IMR-90 (cell line): ENCODE results near the gene DBNDD1. TPM values are rescaled to one million over a fixed set of nuclear protein-coding genes. Genes with fewer than 3 reads are reported as not detected.

Experiments used
- ATAC-seq: fragments of 200-7000 bp; cut with Tn5 transposase; 2 replicates; pipeline ENCODE4 v1.9.1; 2020; ENCODE audit warnings: low read depth, mild to moderate bottlenecking, moderate library complexity
- BruUV-seq: library from RNA; stranded (reverse); fragments of 400-500 nt; replicated peaks from 2 replicates; lab custom pipeline; 2021; lab: Mats Ljungman, UMichigan
- CTCF ChIA-PET: fragments of 300-600 bp; formaldehyde crosslinking; extraction: SDS; loops from one replicate; lab custom pipeline; 2021; ENCODE audit warnings: antibody characterized with exemption; lab: Yijun Ruan, JAX
- POLR2A ChIA-PET: fragments of 300-600 bp; sonication (Branson Sonifier 250); formaldehyde crosslinking; loops from one replicate; lab custom pipeline; 2022; ENCODE audit warnings: antibody characterized with exemption; ENCODE audit not compliant: unreplicated experiment; lab: Charles Lee
- DNase-seq: peaks from one replicate; pipeline ENCODE4 v3.0.0; 2013
- H2AFZ ChIP-seq: replicated peaks from 2 replicates; pipeline ENCODE3; 2013; ENCODE audit warnings: low read length, mild to moderate bottlenecking; ENCODE audit not compliant: poor library complexity
- H2AK5ac ChIP-seq: 2 replicates; pipeline ENCODE4 v1.6.1; 2013; ENCODE audit warnings: low read depth, low read length, inconsistent platforms
- H2AK9ac ChIP-seq: replicated peaks from 2 replicates; pipeline ENCODE3; 2013; ENCODE audit warnings: mild to moderate bottlenecking, low read depth, low read length, moderate library complexity; ENCODE audit not compliant: poor library complexity
- H2BK120ac ChIP-seq: 2 replicates; pipeline ENCODE4 v1.6.1; 2013; ENCODE audit warnings: low read depth, low read length, inconsistent platforms
- H2BK15ac ChIP-seq: 3 replicates; pipeline ENCODE4 v1.6.1; 2013; ENCODE audit warnings: low read depth, low read length, inconsistent platforms
- H2BK20ac ChIP-seq: 2 replicates; pipeline ENCODE4 v1.6.1; 2013; ENCODE audit warnings: low read depth, mild to moderate bottlenecking, inconsistent platforms, low read length, moderate library complexity
- H2BK5ac ChIP-seq: 2 replicates; pipeline ENCODE4 v1.6.1; 2013; ENCODE audit warnings: mild to moderate bottlenecking, low read depth, low read length, inconsistent platforms; ENCODE audit not compliant: poor library complexity, severe bottlenecking
- H3K14ac ChIP-seq: replicated peaks from 2 replicates; pipeline ENCODE4 v1.6.1; 2013; ENCODE audit warnings: low read depth, low read length, inconsistent platforms
- H3K18ac ChIP-seq: 2 replicates; pipeline ENCODE4 v1.6.1; 2013; ENCODE audit warnings: low read depth, low read length, control low read depth
- H3K23ac ChIP-seq: 2 replicates; pipeline ENCODE4 v1.6.1; 2013; ENCODE audit warnings: low read depth, low read length, inconsistent platforms
- H3K27ac ChIP-seq: 2 replicates; pipeline ENCODE4 v1.5.1; 2013; ENCODE audit warnings: mild to moderate bottlenecking, control low read depth, low read length; ENCODE audit not compliant: insufficient read depth
- H3K27me3 ChIP-seq: 2 replicates; pipeline ENCODE4 v1.6.1; 2013; ENCODE audit warnings: low read length; ENCODE audit not compliant: control insufficient read depth, insufficient read depth
- H3K36me3 ChIP-seq: 2 replicates; pipeline ENCODE4 v1.6.1; 2013; ENCODE audit warnings: low read length, mixed read lengths; ENCODE audit not compliant: control insufficient read depth, insufficient read depth
- H3K4ac ChIP-seq: 2 replicates; pipeline ENCODE4 v1.6.1; 2013; ENCODE audit warnings: low read depth, low read length, inconsistent platforms
- H3K4me1 ChIP-seq: 2 replicates; pipeline ENCODE4 v1.6.1; 2013; ENCODE audit warnings: low read length, mixed read lengths; ENCODE audit not compliant: control insufficient read depth, insufficient read depth
- H3K4me2 ChIP-seq: 2 replicates; pipeline ENCODE4 v1.6.1; 2013; ENCODE audit warnings: low read depth, mild to moderate bottlenecking, control low read depth, low read length, moderate library complexity
- H3K4me3 ChIP-seq: 2 replicates; pipeline ENCODE4 v1.5.1; 2013; ENCODE audit warnings: low read depth, mild to moderate bottlenecking, control low read depth, low read length, moderate library complexity; ENCODE audit not compliant: insufficient read depth
- H3K56ac ChIP-seq: 2 replicates; pipeline ENCODE4 v1.6.1; 2013; ENCODE audit warnings: low read length, inconsistent platforms; ENCODE audit not compliant: insufficient read depth; ENCODE audit errors: extremely low read depth
- H3K79me1 ChIP-seq, 2 experiments: 2 replicates each; pipeline ENCODE4 v1.6.1; 2013; ENCODE audit warnings: low read length in 2 of 2, inconsistent platforms in 1 of 2, low read depth in 1 of 2
- H3K9ac ChIP-seq: 2 replicates; pipeline ENCODE4 v1.6.1; 2013; ENCODE audit warnings: low read depth, low read length, control low read depth
- H3K9me1 ChIP-seq: 2 replicates; pipeline ENCODE4 v1.6.1; 2013; ENCODE audit warnings: low read length, inconsistent platforms; ENCODE audit not compliant: insufficient read depth
- H3K9me3 ChIP-seq: 2 replicates; pipeline ENCODE4 v1.6.1; 2013; ENCODE audit warnings: low read length; ENCODE audit not compliant: control insufficient read depth, insufficient read depth
- H4K20me1 ChIP-seq: 2 replicates; pipeline ENCODE4 v1.6.1; 2013; ENCODE audit warnings: low read length, inconsistent platforms; ENCODE audit not compliant: insufficient read depth
- H4K5ac ChIP-seq: 2 replicates; pipeline ENCODE4 v1.6.1; 2013; ENCODE audit warnings: mild to moderate bottlenecking, low read depth, low read length, control low read depth
- H4K8ac ChIP-seq, 2 experiments: 2 replicates each; pipeline ENCODE4 v1.6.1; 2013; ENCODE audit warnings: low read depth in 2 of 2, low read length in 2 of 2, control low read depth in 1 of 2, inconsistent platforms in 1 of 2
- H4K91ac ChIP-seq: 2 replicates; pipeline ENCODE4 v1.6.1; 2013; ENCODE audit warnings: low read depth, low read length, inconsistent platforms; ENCODE audit not compliant: insufficient read depth
- CEBPB ChIP-seq: IDR thresholded peaks from 2 replicates; pipeline ENCODE4 v1.6.1; 2012; ENCODE audit warnings: low read depth, low read length, improper control_type of control experiment
- CTCF ChIP-seq: conservative IDR thresholded peaks from 2 replicates; pipeline ENCODE4 v1.5.1; 2012; ENCODE audit warnings: mild to moderate bottlenecking, low read depth, low read length, improper control_type of control experiment
- NFE2L2 ChIP-seq: fragments of 150-350 bp; IDR thresholded peaks from 2 replicates; pipeline ENCODE4 v1.6.1; 2016; ENCODE audit warnings: low read depth, mild to moderate bottlenecking, low read length
- RAD21 ChIP-seq: IDR thresholded peaks from 2 replicates; pipeline ENCODE4 v1.6.1; 2012; ENCODE audit warnings: low read length, improper control_type of control experiment
- WGBS, 2 experiments: methylation state at CpG; one replicate each; pipeline versions ENCODE4 v1.1.5 to v1.1.7; 2013; ENCODE audit warnings: missing lambda C conversion rate in 2 of 2; ENCODE audit not compliant: insufficient read length in 1 of 2; ENCODE audit errors: extremely low coverage in 2 of 2; 5-methylcytosine and 5-hydroxymethylcytosine counted together
- dilution Hi-C: fragments of 300-500 bp; cut with HindIII; formaldehyde crosslinking; loops from one replicate; pipeline ENCODE4 v1.14.3; 2018; ENCODE audit warnings: low sequenced_read_pairs; ENCODE audit not compliant: unreplicated experiment
- in situ Hi-C: fragments of 300-500 bp; cut with MboI; formaldehyde crosslinking; loops from 3 replicates; pipeline ENCODE4 v1.14.3; 2019; ENCODE audit warnings: low sequenced_read_pairs, inconsistent platforms, mixed read lengths
- intact Hi-C: fragments of 100-400 bp; cut with micrococcal nuclease; formaldehyde crosslinking; loops from 2 replicates; pipeline ENCODE4 v1.10.0; 2022
- polyA plus RNA-seq, 3 experiments: library from polyadenylated mRNA; depleted of rRNA; stranded (reverse); fragments of >200 nt; gene quantifications; 2 replicates each; pipeline ENCODE4 v1.2.3, GENCODE V29; 2012; ENCODE audit warnings: low replicate concordance in 1 of 3
- total RNA-seq: library from RNA; depleted of rRNA; stranded (reverse); fragments of >200 nt; gene quantifications from 2 replicates; pipeline ENCODE4 v1.2.3, GENCODE V29; 2012

Gene DBNDD1
- total and polyA plus RNA-seq, 2 of the 4 experiments (the other 2 are of a cell fraction) = 3.4 to 23.0 TPM

- no peak for TF ChIP-seq RAD21
Observed at GRCh38 chr16:90040152-90041023, 21.1 kb upstream of the DBNDD1 start (continued).

GRCh38 chr16:90037276-90037675, 18.0 kb upstream of the DBNDD1 start:
- no peak overlapping the region for H3K4me2 ChIP-seq
- POLR2A ChIA-PET = no interaction called here

More at GRCh38 chr16:90037276-90037675, 18.0 kb upstream of the DBNDD1 start:
- intact Hi-C loops (no loop called here), in situ Hi-C loops (no loop called here), dilution Hi-C loops (no loop called here)
- no peak for TF ChIP-seq CTCF
- no peak for TF ChIP-seq CEBPB
- TF ChIP-seq NFE2L2 = no peak
- Histone ChIP-seq H3K18ac (no peak overlapping the region), H4K5ac (no peak overlapping the region), H3K14ac (no peak overlapping the region), H2AK9ac (no peak overlapping the region), H3K23ac (no peak overlapping the region), H4K91ac (no peak overlapping the region), H4K8ac (no peak overlapping the region), H3K4me1 (no peaks in the 10 kb centered on the region), H3K9me1 (peaks cover 4% of the 10 kb centered on the region), H2BK15ac (no peak overlapping the region), H2AFZ (no peak overlapping the region), H3K79me1 (peaks cover 0 to 3% of the 10 kb centered on the region in 2 experiments; a peak in 1 of 4 replicates), H2BK20ac (no peak overlapping the region), H4K20me1 (peaks cover 11% of the 10 kb centered on the region), H2BK120ac (no peak overlapping the region), H2AK5ac (no peak overlapping the region), H3K4ac (no peak overlapping the region), H2BK5ac (no peak overlapping the region), H3K9ac (no peak overlapping the region), H3K9me3 (no peaks in the 10 kb centered on the region), H3K36me3 (peaks cover 51% of the 10 kb centered on the region), H3K4me3 (no peak overlapping the region), H3K27ac (no peak overlapping the region), H3K56ac (no peak overlapping the region), H3K27me3 (no peaks in the 10 kb centered on the region)
- ATAC-seq (no peak), DNase-seq (no peak)
- no TSS peak for BruUV-seq
- CTCF ChIA-PET = no interaction called here
- 90% methylated on average over 2 of the region's 12 CpGs; no CpG with 5 or more reads in 1 of the 2 experiments for WGBS, 2 experiments
